CD14-positive monocyte (primary cell): ENCODE results near the gene TTC7B. TPM values are rescaled to one million over a fixed set of nuclear protein-coding genes. Genes with fewer than 3 reads are reported as not detected.

Source experiments
- DNase-seq, 3 donors: peaks; one replicate each; pipeline ENCODE4 v3.0.0-alpha.2; 2011 to 2022
- H2AFZ ChIP-seq: 2 replicates; pipeline ENCODE4 v1.6.0; 2012; ENCODE audit warnings: mild to moderate bottlenecking, low read depth, low read length, inconsistent platforms; ENCODE audit not compliant: insufficient read depth, poor library complexity, severe bottlenecking
- H3K27ac ChIP-seq, 2 donors: 1 replicate in 1 of 2; 2 replicates in 1 of 2; pipeline ENCODE4 v1.5.1; 2012 to 2013; ENCODE audit warnings: low read length in 2 of 2, control low read depth in 1 of 2, inconsistent platforms in 1 of 2, low read depth in 1 of 2, mild to moderate bottlenecking in 1 of 2
- H3K27me3 ChIP-seq, 2 donors: one replicate each; pipeline versions ENCODE4 v1.6.0 to v1.6.1; 2011 to 2013; ENCODE audit warnings: low read length in 2 of 2; ENCODE audit not compliant: control insufficient read depth in 2 of 2, insufficient read depth in 2 of 2
- H3K36me3 ChIP-seq, 2 donors: replicated peaks in 1 of 2; 1 replicate in 1 of 2; 2 replicates in 1 of 2; pipeline versions ENCODE4 v1.5.1 to v1.6.1; 2012 to 2013; ENCODE audit warnings: low read length in 2 of 2, control low read depth in 1 of 2, inconsistent platforms in 1 of 2, mild to moderate bottlenecking in 1 of 2; ENCODE audit not compliant: insufficient read depth in 2 of 2, control insufficient read depth in 1 of 2
- H3K4me1 ChIP-seq, 2 donors: 1 replicate in 1 of 2; 2 replicates in 1 of 2; pipeline versions ENCODE4 v1.5.1 to v1.6.1; 2012 to 2013; ENCODE audit warnings: low read length in 2 of 2, control low read depth in 1 of 2, inconsistent platforms in 1 of 2, mild to moderate bottlenecking in 1 of 2, moderate library complexity in 1 of 2; ENCODE audit not compliant: insufficient read depth in 2 of 2, control insufficient read depth in 1 of 2
- H3K4me2 ChIP-seq: replicated peaks from 2 replicates; pipeline ENCODE3; 2012; ENCODE audit warnings: low read length, moderate library complexity, mild to moderate bottlenecking; ENCODE audit not compliant: poor library complexity, severe bottlenecking; ENCODE audit errors: extremely low read depth
- H3K4me3 ChIP-seq, 3 experiments: fragments of 200-600 bp in 1 of 3; sonication (generic) in 1 of 3; replicated peaks in 1 of 3; 1 replicate in 2 of 3; 2 replicates in 1 of 3; pipeline ENCODE4 v1.5.1; 2011 to 2013; ENCODE audit warnings: low read length in 3 of 3, mild to moderate bottlenecking in 3 of 3, control low read depth in 2 of 3, low read depth in 2 of 3, inconsistent platforms in 1 of 3, moderate library complexity in 1 of 3
- H3K79me2 ChIP-seq: 2 replicates; pipeline ENCODE4 v1.6.0; 2012; ENCODE audit warnings: mild to moderate bottlenecking, control low read depth, inconsistent platforms, low read length, moderate library complexity; ENCODE audit not compliant: insufficient read depth
- H3K9ac ChIP-seq: 2 replicates; pipeline ENCODE4 v1.6.0; 2017; ENCODE audit warnings: low read length, mild to moderate bottlenecking; ENCODE audit not compliant: insufficient read depth, poor library complexity, severe bottlenecking
- H3K9me3 ChIP-seq, 2 donors: replicated peaks in 1 of 2; 1 replicate in 1 of 2; 2 replicates in 1 of 2; pipeline versions ENCODE4 v1.5.1 to v1.6.1; 2012 to 2013; ENCODE audit warnings: low read length in 2 of 2, control low read depth in 1 of 2; ENCODE audit not compliant: control insufficient read depth in 1 of 2, insufficient read depth in 1 of 2
- H4K20me1 ChIP-seq: 2 replicates; pipeline ENCODE4 v1.6.0; 2012; ENCODE audit warnings: mild to moderate bottlenecking, low read length, control low read depth, moderate library complexity; ENCODE audit not compliant: insufficient read depth
- H3K27ac Mint-ChIP-seq, 7 donors: one replicate each; pipeline ENCODE4 v1.8.0; 2020; ENCODE audit warnings: mild to moderate bottlenecking in 7 of 7, mixed read lengths in 7 of 7, moderate library complexity in 6 of 7, inconsistent platforms in 2 of 7
- H3K27me3 Mint-ChIP-seq, 3 donors: one replicate each; pipeline ENCODE4 v1.8.0; 2021 to 2022; ENCODE audit warnings: low read depth in 3 of 3, mild to moderate bottlenecking in 3 of 3, mixed read lengths in 3 of 3, moderate library complexity in 3 of 3, inconsistent platforms in 1 of 3
- H3K36me3 Mint-ChIP-seq, 2 donors: one replicate each; pipeline ENCODE4 v1.8.0; 2020; ENCODE audit warnings: mixed read lengths in 2 of 2, inconsistent platforms in 1 of 2, mild to moderate bottlenecking in 1 of 2
- H3K4me1 Mint-ChIP-seq: one replicate; pipeline ENCODE4 v1.8.0; 2020; ENCODE audit warnings: mild to moderate bottlenecking, mixed read lengths
- H3K4me3 Mint-ChIP-seq, 2 donors: one replicate each; pipeline ENCODE4 v1.8.0; 2020; ENCODE audit warnings: mild to moderate bottlenecking in 2 of 2, mixed read lengths in 2 of 2, moderate library complexity in 1 of 2
- H3K9me3 Mint-ChIP-seq, 7 donors: one replicate each; pipeline ENCODE4 v1.8.0; 2020 to 2022; ENCODE audit warnings: mixed read lengths in 7 of 7, mild to moderate bottlenecking in 6 of 7, moderate library complexity in 6 of 7, inconsistent platforms in 2 of 7
- CTCF ChIP-seq: fragments of 200-600 bp; IDR thresholded peaks from one replicate; pipeline ENCODE4 v1.8.0; 2022; ENCODE audit warnings: antibody characterized with exemption, mild to moderate bottlenecking
- WGBS: methylation state at CpG from one replicate; pipeline ENCODE4 v1.1.5; 2013; ENCODE audit warnings: missing lambda C conversion rate; ENCODE audit not compliant: insufficient coverage; 5-methylcytosine and 5-hydroxymethylcytosine counted together
- intact Hi-C, 2 donors: fragments of 100-400 bp; cut with micrococcal nuclease; formaldehyde crosslinking; loops; one replicate each; pipeline versions ENCODE4 v1.15.0 to v1.15.1; 2023
- polyA plus RNA-seq, 3 donors: library from polyadenylated mRNA; depleted of rRNA in 1 of 3; unstranded in 2 of 3; stranded (reverse) in 1 of 3; fragments of 300-500 nt in 2 of 3; fragments of >200 nt in 1 of 3; fragmentation: Illumina TruSeq in 2 of 3; gene quantifications; 1 replicate in 2 of 3; 2 replicates in 1 of 3; pipeline ENCODE4 v1.2.3, GENCODE V29; 2012 to 2021

TTC7B gene
- polyA plus RNA-seq, 3 donors = 0.87 to 2.6 (median 1.2) TPM

- 100% methylated on average over 2 of the region's 5 CpGs for WGBS
- H3K9me3 Mint-ChIP-seq = peaks cover 0 to 2% (median 0%) of the 10 kb centered on the region in 7 donors
- DNase-seq = no peak
- Histone ChIP-seq H4K20me1 (no peaks in the 10 kb centered on the region), H2AFZ (no peak overlapping the region), H3K4me2 (no peak overlapping the region), H3K9ac (no peak overlapping the region), H3K79me2 (no peaks in the 10 kb centered on the region), H3K4me3 (no peak overlapping the region), H3K36me3 (no peaks in the 10 kb centered on the region), H3K27ac (no peak overlapping the region), H3K9me3 (no peaks in the 10 kb centered on the region), H3K27me3 (peaks cover 4 to 11% of the 10 kb centered on the region in 2 donors), H3K4me1 (peaks cover 4 to 7% of the 10 kb centered on the region in 2 donors)
- H3K4me3 Mint-ChIP-seq = no peak overlapping the region
- H3K4me1 Mint-ChIP-seq = peaks cover 5% of the 10 kb centered on the region
- no peak overlapping the region for H3K27ac Mint-ChIP-seq
- no peak for TF ChIP-seq CTCF
- H3K27me3 Mint-ChIP-seq = peaks cover 10 to 20% (median 14%) of the 10 kb centered on the region in 3 donors
- intact Hi-C loops = no loop called here
- H3K36me3 Mint-ChIP-seq = peaks cover 0 to 4% of the 10 kb centered on the region in 2 donors
Observed at GRCh38 chr14:90813442-90813841, 2.8 kb downstream of the TTC7B start.

DNA sequence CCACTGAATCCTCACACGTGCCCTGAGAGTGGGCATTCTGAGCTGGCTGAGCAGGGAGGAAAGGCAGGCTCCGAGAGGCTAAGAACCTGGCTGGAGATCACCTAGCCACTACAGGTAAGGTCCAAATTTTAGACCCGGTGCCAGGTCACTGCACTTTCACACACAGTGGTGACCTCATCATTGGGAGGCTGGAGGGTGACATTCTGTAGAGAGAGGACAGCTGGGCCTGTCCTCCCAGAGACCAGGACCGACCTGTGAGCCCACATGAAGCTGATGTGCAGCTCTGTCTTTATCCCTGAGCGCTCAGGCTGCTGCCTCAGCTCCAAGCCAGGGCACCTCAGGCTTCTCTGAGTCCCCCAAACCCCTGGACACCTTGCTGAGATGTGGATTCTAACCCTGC lies 4.1 kb downstream of the TTC7B start:
- Histone ChIP-seq H4K20me1 (no peaks in the 10 kb centered on the region), H3K9ac (no peak overlapping the region), H3K4me1 (peaks cover 4 to 7% of the 10 kb centered on the region in 2 donors), H3K79me2 (no peaks in the 10 kb centered on the region), H2AFZ (no peak overlapping the region), H3K27me3 (peaks cover 4 to 11% of the 10 kb centered on the region in 2 donors), H3K4me2 (no peak overlapping the region), H3K4me3 (no peak overlapping the region), H3K9me3 (no peaks in the 10 kb centered on the region), H3K36me3 (no peaks in the 10 kb centered on the region), H3K27ac (no peak overlapping the region)
- DNase-seq = no peak
- Mint-ChIP-seq H3K9me3 (peaks cover 0 to 2% (median 0%) of the 10 kb centered on the region in 7 donors), H3K36me3 (peaks cover 0 to 4% of the 10 kb centered on the region in 2 donors), H3K4me3 (no peak overlapping the region), H3K27ac (no peak overlapping the region), H3K27me3 (peaks cover 10 to 14% (median 13%) of the 10 kb centered on the region in 3 donors), H3K4me1 (peaks cover 5% of the 10 kb centered on the region)
- WGBS = 94% methylated on average over 4 of the region's 5 CpGs
- intact Hi-C loops = no loop called here
- TF ChIP-seq CTCF = no peak
